Muscle layer of colon (tissue), 2 donors: Measurements from ENCODE around the gene HYAL4.

Experiments used
- H3K27ac ChIP-seq: one replicate; pipeline ENCODE4 v1.7.0; 2013; ENCODE audit warnings: low read depth, mild to moderate bottlenecking, low read length, moderate library complexity
- H3K27me3 ChIP-seq, 2 donors: one replicate each; pipeline ENCODE4 v1.7.0; 2013; ENCODE audit warnings: low read length in 2 of 2, mild to moderate bottlenecking in 2 of 2; ENCODE audit not compliant: insufficient read depth in 2 of 2, control insufficient read depth in 1 of 2
- H3K36me3 ChIP-seq: one replicate; pipeline ENCODE4 v1.7.0; 2013; ENCODE audit warnings: mild to moderate bottlenecking, low read length; ENCODE audit not compliant: insufficient read depth
- H3K4me1 ChIP-seq: one replicate; pipeline ENCODE4 v1.7.0; 2013; ENCODE audit warnings: mild to moderate bottlenecking, low read length; ENCODE audit not compliant: insufficient read depth
- H3K4me3 ChIP-seq, 2 donors: one replicate each; pipeline ENCODE4 v1.7.0; 2013; ENCODE audit warnings: low read length in 2 of 2, low read depth in 1 of 2, mild to moderate bottlenecking in 1 of 2, moderate library complexity in 1 of 2
- H3K9ac ChIP-seq: one replicate; pipeline ENCODE4 v1.7.0; 2013; ENCODE audit warnings: low read length
- H3K9me3 ChIP-seq: one replicate; pipeline ENCODE4 v1.7.0; 2013; ENCODE audit warnings: mild to moderate bottlenecking, low read length
- donor health status: abdominal sarcoma.
- donor health status: Adenocarcinoma of cecum.

Gene HYAL4

GRCh38 chr7:123844712-123845219 is at the start of gene HYAL4:
Gene HYAL4, plus strand, starts transcription at chr7:123845169. Its CDS starts 23,105 bp downstream, at chr7:123868274.
- Histone ChIP-seq H3K9ac (no peak within 1 kb of the TSS), H3K27me3 (no peaks in the 10 kb centered on the region), H3K9me3 (no peaks in the 10 kb centered on the region), H3K4me1 (no peaks in the 10 kb centered on the region), H3K27ac (no peak within 1 kb of the TSS), H3K4me3 (no peak within 1 kb of the TSS), H3K36me3 (no peaks in the 10 kb centered on the region)

- Histone ChIP-seq H3K36me3 (no peaks in the 10 kb centered on the region), H3K9me3 (no peaks in the 10 kb centered on the region), H3K4me3 (no peak overlapping the region), H3K27ac (no peak overlapping the region), H3K4me1 (no peaks in the 10 kb centered on the region), H3K9ac (no peak overlapping the region), H3K27me3 (no peaks in the 10 kb centered on the region)
These were observed 49.1 kb upstream of the HYAL4 start for GRCh38 chr7:123795917-123796316.

GRCh38 chr7:123796568-123796967 is 48.4 kb upstream of the HYAL4 start:
- no peaks in the 10 kb centered on the region for H3K4me1 ChIP-seq
- H3K4me3 ChIP-seq = no peak overlapping the region
- no peaks in the 10 kb centered on the region for H3K27me3 ChIP-seq
- H3K36me3 ChIP-seq = no peaks in the 10 kb centered on the region
- no peaks in the 10 kb centered on the region for H3K9me3 ChIP-seq
- no peak overlapping the region for H3K27ac ChIP-seq
- no peak overlapping the region for H3K9ac ChIP-seq

GRCh38 chr7:123797673-123798531 is 47.1 kb upstream of the HYAL4 start:
- Histone ChIP-seq H3K9me3 (no peaks in the 10 kb centered on the region), H3K4me3 (no peak overlapping the region), H3K9ac (no peak overlapping the region), H3K36me3 (no peaks in the 10 kb centered on the region), H3K4me1 (no peaks in the 10 kb centered on the region), H3K27ac (no peak overlapping the region), H3K27me3 (no peaks in the 10 kb centered on the region)

- Histone ChIP-seq H3K9me3 (no peaks in the 10 kb centered on the region), H3K27ac (no peak overlapping the region), H3K36me3 (no peaks in the 10 kb centered on the region), H3K4me3 (no peak overlapping the region), H3K9ac (no peak overlapping the region), H3K27me3 (no peaks in the 10 kb centered on the region), H3K4me1 (no peaks in the 10 kb centered on the region)
These were observed 46.3 kb upstream of the HYAL4 start for GRCh38 chr7:123798532-123799188.

GRCh38 chr7:123802249-123802648 is 42.7 kb upstream of the HYAL4 start:
- Histone ChIP-seq H3K9me3 (no peaks in the 10 kb centered on the region), H3K27me3 (no peaks in the 10 kb centered on the region), H3K4me3 (no peak overlapping the region), H3K27ac (no peak overlapping the region), H3K36me3 (no peaks in the 10 kb centered on the region), H3K4me1 (no peaks in the 10 kb centered on the region), H3K9ac (no peak overlapping the region)

GRCh38 chr7:123805287-123805686 is 39.7 kb upstream of the HYAL4 start:
- Histone ChIP-seq H3K9me3 (no peaks in the 10 kb centered on the region), H3K36me3 (no peaks in the 10 kb centered on the region), H3K27ac (no peak overlapping the region), H3K9ac (no peak overlapping the region), H3K27me3 (no peaks in the 10 kb centered on the region), H3K4me3 (no peak overlapping the region), H3K4me1 (no peaks in the 10 kb centered on the region)

- no peaks in the 10 kb centered on the region for H3K36me3 ChIP-seq
- H3K4me3 ChIP-seq = no peak overlapping the region
- no peaks in the 10 kb centered on the region for H3K4me1 ChIP-seq
- H3K27me3 ChIP-seq = no peaks in the 10 kb centered on the region
- H3K27ac ChIP-seq = no peak overlapping the region
- no peak overlapping the region for H3K9ac ChIP-seq
- no peaks in the 10 kb centered on the region for H3K9me3 ChIP-seq
These were observed 35.5 kb upstream of the HYAL4 start for GRCh38 chr7:123809471-123809870.

- no peak overlapping the region for H3K9ac ChIP-seq
- H3K27me3 ChIP-seq = no peaks in the 10 kb centered on the region
- no peak overlapping the region for H3K4me3 ChIP-seq
- no peak overlapping the region for H3K27ac ChIP-seq
- no peaks in the 10 kb centered on the region for H3K36me3 ChIP-seq
- H3K9me3 ChIP-seq = no peaks in the 10 kb centered on the region
- H3K4me1 ChIP-seq = no peaks in the 10 kb centered on the region
These were observed 33.9 kb upstream of the HYAL4 start for GRCh38 chr7:123811056-123811455.

- Histone ChIP-seq H3K9ac (no peak overlapping the region), H3K9me3 (no peaks in the 10 kb centered on the region)
These were observed 28.1 kb upstream of the HYAL4 start for GRCh38 chr7:123816916-123817315.

GRCh38 chr7:123819001-123819400 is 26.0 kb upstream of the HYAL4 start:
- no peak overlapping the region for H3K27ac ChIP-seq
- no peaks in the 10 kb centered on the region for H3K9me3 ChIP-seq
- H3K9ac ChIP-seq = no peak overlapping the region
- H3K27me3 ChIP-seq = no peaks in the 10 kb centered on the region
- no peaks in the 10 kb centered on the region for H3K36me3 ChIP-seq
- no peak overlapping the region for H3K4me3 ChIP-seq
- H3K4me1 ChIP-seq = no peaks in the 10 kb centered on the region

More at GRCh38 chr7:123816916-123817315, 28.1 kb upstream of the HYAL4 start:
- Histone ChIP-seq H3K36me3 (no peaks in the 10 kb centered on the region), H3K4me3 (no peak overlapping the region), H3K27ac (no peak overlapping the region), H3K27me3 (no peaks in the 10 kb centered on the region), H3K4me1 (no peaks in the 10 kb centered on the region)
